Measurements from ENCODE around the gene GPS1.
A peak's percentile ranks its signal among the peaks of the same experiment; 100 is the strongest.

GPS1 gene

GRCh38 chr17:82021107-82021899 lies 30.4 kb upstream of the GPS1 start:
- peaks cover 6% of the 10 kb centered on the region for H3K4me1 ChIP-seq (ENCODE audit: control insufficient read depth, insufficient read depth, low read length, poor library complexity, severe bottlenecking)
- H3K36me3 ChIP-seq (ENCODE audit: control insufficient read depth, insufficient read depth, low read length): peaks cover 9% of the 10 kb centered on the region
- peak overlapping the region; percentile 84 for H3K4me3 ChIP-seq (ENCODE audit: extremely low read depth, insufficient read depth, low read length, poor library complexity, severe bottlenecking)
- H3K27ac ChIP-seq (ENCODE audit: low read depth, low read length, severe bottlenecking): no peak overlapping the region
- H3K9me3 ChIP-seq (ENCODE audit: control insufficient read depth, low read length): no peaks in the 10 kb centered on the region
- 88 to 89% methylated on average over 19 to 21 of the region's 25 CpGs for WGBS, 2 experiments (ENCODE audit: insufficient coverage in 2 of 2)

GRCh38 chr17:82021900-82022309 lies 29.8 kb upstream of the GPS1 start:
- 12 to 24% methylated on average over 8 to 9 of the region's 10 CpGs for WGBS, 2 experiments (ENCODE audit: insufficient coverage in 2 of 2)
- Histone ChIP-seq H3K36me3 (ENCODE audit: control insufficient read depth, insufficient read depth, low read length) (peaks cover 9% of the 10 kb centered on the region), H3K27ac (ENCODE audit: low read depth, low read length, severe bottlenecking) (no peak overlapping the region), H3K9me3 (ENCODE audit: control insufficient read depth, low read length) (no peaks in the 10 kb centered on the region), H3K4me1 (ENCODE audit: control insufficient read depth, insufficient read depth, low read length, poor library complexity, severe bottlenecking) (peaks cover 6% of the 10 kb centered on the region), H3K4me3 (ENCODE audit: extremely low read depth, insufficient read depth, low read length, poor library complexity, severe bottlenecking) (peak overlapping the region; percentile 84)

DNA sequence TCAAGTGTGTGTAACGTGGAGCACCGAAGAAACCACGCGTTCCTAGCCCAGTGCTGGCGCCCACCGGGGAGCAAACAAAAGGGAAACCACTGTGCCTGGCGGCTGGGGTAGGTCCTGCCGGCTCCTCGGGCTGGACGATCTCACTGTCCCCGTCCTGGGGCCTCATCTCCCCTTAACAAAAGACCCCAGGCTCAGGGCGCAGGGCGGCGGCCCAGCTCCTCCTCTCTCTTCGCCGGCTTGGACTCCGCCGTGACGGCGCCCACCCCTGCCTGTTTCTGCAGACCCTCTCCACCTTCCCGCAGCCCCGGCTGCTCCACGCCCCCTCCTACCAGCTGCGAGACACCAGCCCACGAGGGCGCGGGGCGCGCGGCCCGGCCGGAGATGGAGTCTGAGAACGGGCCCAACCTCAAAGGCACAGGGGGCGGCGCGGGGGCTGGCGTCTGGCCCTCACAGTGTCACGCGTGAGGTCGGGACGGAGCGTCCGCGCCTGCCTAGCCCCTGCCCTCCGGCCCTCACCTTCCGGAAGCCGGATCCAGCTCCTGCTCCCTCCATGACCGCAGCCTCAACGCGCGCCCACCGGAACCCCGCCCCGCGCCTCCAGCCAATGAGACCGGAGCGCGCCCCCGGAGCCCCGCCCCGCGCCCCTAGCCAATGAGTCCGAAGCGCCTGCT lies 29.3 kb upstream of the GPS1 start, which contains the start of gene CENPX:
CENPX (minus strand) TSS at position 569 of the 671 bp plus-strand sequence; CDS start at position 552, 17 bp downstream.
- 0% methylated on average over 36 to 63 of the region's 64 CpGs for WGBS, 2 experiments (ENCODE audit: insufficient coverage in 2 of 2)
- peak within 1 kb of the TSS; percentile 84 for H3K4me3 ChIP-seq (ENCODE audit: extremely low read depth, insufficient read depth, low read length, poor library complexity, severe bottlenecking)
- H3K36me3 ChIP-seq (ENCODE audit: control insufficient read depth, insufficient read depth, low read length): peaks cover 8% of the 10 kb centered on the region
- H3K4me1 ChIP-seq (ENCODE audit: control insufficient read depth, insufficient read depth, low read length, poor library complexity, severe bottlenecking): peaks cover 6% of the 10 kb centered on the region
- peak within 1 kb of the TSS; percentile 62 for H3K27ac ChIP-seq (ENCODE audit: low read depth, low read length, severe bottlenecking)
- no peaks in the 10 kb centered on the region for H3K9me3 ChIP-seq (ENCODE audit: control insufficient read depth, low read length)

- H3K27ac ChIP-seq (ENCODE audit: low read depth, low read length, severe bottlenecking): peak within 1 kb of the TSS; percentile 62
- no peaks in the 10 kb centered on the region for H3K9me3 ChIP-seq (ENCODE audit: control insufficient read depth, low read length)
- H3K4me3 ChIP-seq (ENCODE audit: extremely low read depth, insufficient read depth, low read length, poor library complexity, severe bottlenecking): peak within 1 kb of the TSS; percentile 84
- H3K36me3 ChIP-seq (ENCODE audit: control insufficient read depth, insufficient read depth, low read length): peaks cover 6% of the 10 kb centered on the region
- 0% methylated on average over 22 to 26 of the region's 42 CpGs for WGBS, 2 experiments (ENCODE audit: insufficient coverage in 2 of 2)
- H3K4me1 ChIP-seq (ENCODE audit: control insufficient read depth, insufficient read depth, low read length, poor library complexity, severe bottlenecking): peaks cover 6% of the 10 kb centered on the region
Observed at GRCh38 chr17:82022981-82023446, 28.7 kb upstream of the GPS1 start, which contains the start of gene LRRC45. LRRC45 (plus strand) TSS chr17:82023305; CDS start chr17:82023644, 339 bp downstream.

DNA sequence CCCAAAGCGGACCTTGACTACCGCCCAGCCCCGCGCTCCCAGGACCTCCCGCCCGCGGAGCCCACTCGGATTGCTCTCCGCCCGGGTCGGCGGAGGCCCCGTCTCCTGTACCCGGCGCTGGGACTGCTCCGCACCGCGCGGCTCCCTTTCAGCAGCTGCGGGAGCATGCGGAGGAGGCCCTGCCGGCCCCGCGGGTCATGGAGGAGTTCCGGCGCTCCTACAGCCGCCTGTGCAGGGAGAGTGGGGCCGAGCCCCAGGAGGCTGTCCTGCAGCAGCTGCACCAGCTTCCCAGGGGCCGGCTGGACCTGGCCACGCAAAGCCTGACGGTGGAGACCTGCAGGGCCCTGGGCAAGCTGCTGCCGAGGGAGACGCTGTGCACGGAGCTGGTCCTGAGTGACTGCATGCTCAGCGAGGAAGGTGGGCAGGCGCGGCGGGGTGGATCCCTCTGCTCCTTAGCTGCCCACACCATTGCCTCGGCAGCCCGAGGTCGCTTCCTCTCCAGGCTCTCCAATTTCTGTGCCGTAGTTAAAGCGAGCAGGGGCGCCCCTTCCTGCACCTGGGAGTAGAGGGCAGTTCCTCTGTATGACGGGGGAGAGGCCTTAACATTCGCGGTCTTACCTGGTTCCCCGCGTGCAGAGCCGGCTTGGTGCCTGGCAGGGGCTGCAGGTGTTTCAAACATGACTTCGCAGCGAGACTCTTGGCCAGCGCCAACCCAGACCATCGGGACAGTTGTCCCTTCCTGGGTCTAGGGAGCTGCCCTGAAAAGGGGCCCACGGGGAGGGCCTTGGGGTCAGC lies 28.1 kb upstream of the GPS1 start:
- 14 to 16% methylated on average over 40 to 50 of the region's 55 CpGs for WGBS, 2 experiments (ENCODE audit: insufficient coverage in 2 of 2)
- Histone ChIP-seq H3K4me1 (ENCODE audit: control insufficient read depth, insufficient read depth, low read length, poor library complexity, severe bottlenecking) (peaks cover 6% of the 10 kb centered on the region), H3K4me3 (ENCODE audit: extremely low read depth, insufficient read depth, low read length, poor library complexity, severe bottlenecking) (peak overlapping the region; percentile 63), H3K9me3 (ENCODE audit: control insufficient read depth, low read length) (no peaks in the 10 kb centered on the region), H3K27ac (ENCODE audit: low read depth, low read length, severe bottlenecking) (no peak overlapping the region), H3K36me3 (ENCODE audit: control insufficient read depth, insufficient read depth, low read length) (peaks cover under 1% of the 10 kb centered on the region)

DNA sequence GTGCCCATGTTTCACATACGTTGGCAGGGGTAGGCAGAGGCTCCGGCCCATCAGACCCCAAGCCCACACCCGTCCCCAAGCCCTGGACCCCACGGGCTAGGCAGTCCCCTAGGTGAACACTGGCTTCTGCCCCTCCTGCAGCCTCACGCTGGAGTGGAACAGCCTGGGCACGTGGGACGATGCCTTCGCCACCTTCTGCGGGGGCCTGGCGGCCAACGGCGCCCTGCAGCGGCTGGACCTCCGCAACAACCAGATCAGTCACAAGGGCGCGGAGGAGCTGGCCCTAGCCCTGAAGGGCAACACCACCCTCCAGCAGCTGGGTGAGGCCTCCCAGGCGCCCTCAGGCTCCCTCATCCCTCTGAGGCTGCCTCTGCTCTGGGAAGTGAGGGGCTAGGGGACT lies 26.8 kb upstream of the GPS1 start:
- Histone ChIP-seq H3K36me3 (ENCODE audit: control insufficient read depth, insufficient read depth, low read length) (peaks cover 4% of the 10 kb centered on the region), H3K27ac (ENCODE audit: low read depth, low read length, severe bottlenecking) (no peak overlapping the region), H3K4me1 (ENCODE audit: control insufficient read depth, insufficient read depth, low read length, poor library complexity, severe bottlenecking) (peaks cover 6% of the 10 kb centered on the region), H3K4me3 (ENCODE audit: extremely low read depth, insufficient read depth, low read length, poor library complexity, severe bottlenecking) (no peak overlapping the region), H3K9me3 (ENCODE audit: control insufficient read depth, low read length) (no peaks in the 10 kb centered on the region)
- 92 to 96% methylated on average over 16 to 17 of the region's 17 CpGs for WGBS, 2 experiments (ENCODE audit: insufficient coverage in 2 of 2)

DNA sequence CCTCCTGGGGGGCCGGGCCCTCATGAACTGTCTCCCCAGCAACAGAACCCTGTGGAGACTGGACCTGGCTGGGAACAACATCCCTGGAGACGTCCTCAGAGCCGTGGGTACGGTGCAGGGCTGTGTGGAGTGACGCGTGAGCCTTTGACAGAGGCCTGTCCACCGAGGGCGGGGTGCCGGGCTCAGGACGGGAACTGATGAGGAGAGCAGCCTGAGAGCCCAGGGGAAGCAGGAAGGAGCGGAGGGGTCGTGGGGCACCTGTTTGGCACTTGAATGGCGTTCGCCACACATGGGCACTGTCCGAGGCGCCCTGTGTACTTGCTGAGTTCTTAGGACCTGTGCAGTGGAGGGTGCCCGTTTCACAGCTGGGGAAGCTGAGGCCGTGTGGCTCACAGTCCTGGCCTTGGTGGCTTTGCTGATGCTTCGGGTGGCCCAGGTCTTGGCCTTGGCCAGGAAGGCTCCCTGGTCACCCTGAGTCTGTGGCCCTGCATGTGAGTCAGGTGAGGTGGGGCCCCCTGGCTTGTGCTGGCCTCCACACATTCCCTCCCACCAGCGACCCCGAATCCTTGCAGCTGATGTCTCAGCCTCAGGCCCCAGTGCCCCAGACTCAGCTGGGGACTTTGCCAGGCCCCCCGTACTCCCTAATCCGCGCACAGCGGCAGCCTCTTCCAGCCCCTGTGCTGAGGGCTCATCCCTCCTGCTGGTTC lies 26.1 kb upstream of the GPS1 start:
- no peak overlapping the region for H3K4me3 ChIP-seq (ENCODE audit: extremely low read depth, insufficient read depth, low read length, poor library complexity, severe bottlenecking)
- H3K27ac ChIP-seq (ENCODE audit: low read depth, low read length, severe bottlenecking): no peak overlapping the region
- H3K4me1 ChIP-seq (ENCODE audit: control insufficient read depth, insufficient read depth, low read length, poor library complexity, severe bottlenecking): peaks cover 6% of the 10 kb centered on the region
- H3K36me3 ChIP-seq (ENCODE audit: control insufficient read depth, insufficient read depth, low read length): peaks cover 4% of the 10 kb centered on the region
- no peaks in the 10 kb centered on the region for H3K9me3 ChIP-seq (ENCODE audit: control insufficient read depth, low read length)
- 95% methylated on average over 23 to 25 of the region's 25 CpGs for WGBS, 2 experiments (ENCODE audit: insufficient coverage in 2 of 2)

DNA sequence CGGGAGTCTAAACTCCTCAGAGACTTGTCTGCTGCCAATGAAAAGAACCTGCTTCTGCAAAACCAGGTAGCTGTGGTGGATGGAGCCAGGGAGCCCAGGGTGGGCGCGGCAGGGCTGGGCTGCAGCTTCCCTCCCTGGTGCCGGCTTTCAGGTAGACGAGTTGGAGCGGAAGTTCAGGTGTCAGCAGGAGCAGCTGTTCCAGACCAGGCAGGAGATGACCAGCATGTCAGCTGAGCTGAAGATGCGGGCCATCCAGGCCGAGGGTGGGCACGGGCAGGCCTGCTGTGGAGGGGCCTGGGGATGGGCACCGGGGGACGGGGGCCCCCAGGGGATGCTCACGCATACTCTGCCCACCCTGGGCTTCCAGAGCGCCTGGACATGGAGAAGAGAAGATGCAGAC lies 23.5 kb upstream of the GPS1 start:
- Histone ChIP-seq H3K9me3 (ENCODE audit: control insufficient read depth, low read length) (no peaks in the 10 kb centered on the region), H3K27ac (ENCODE audit: low read depth, low read length, severe bottlenecking) (no peak overlapping the region), H3K36me3 (ENCODE audit: control insufficient read depth, insufficient read depth, low read length) (peaks cover 7% of the 10 kb centered on the region), H3K4me3 (ENCODE audit: extremely low read depth, insufficient read depth, low read length, poor library complexity, severe bottlenecking) (no peak overlapping the region), H3K4me1 (ENCODE audit: control insufficient read depth, insufficient read depth, low read length, poor library complexity, severe bottlenecking) (peaks cover 14% of the 10 kb centered on the region)
- 89 to 93% methylated on average over 12 to 13 of the region's 13 CpGs for WGBS, 2 experiments (ENCODE audit: insufficient coverage in 2 of 2)

DNA sequence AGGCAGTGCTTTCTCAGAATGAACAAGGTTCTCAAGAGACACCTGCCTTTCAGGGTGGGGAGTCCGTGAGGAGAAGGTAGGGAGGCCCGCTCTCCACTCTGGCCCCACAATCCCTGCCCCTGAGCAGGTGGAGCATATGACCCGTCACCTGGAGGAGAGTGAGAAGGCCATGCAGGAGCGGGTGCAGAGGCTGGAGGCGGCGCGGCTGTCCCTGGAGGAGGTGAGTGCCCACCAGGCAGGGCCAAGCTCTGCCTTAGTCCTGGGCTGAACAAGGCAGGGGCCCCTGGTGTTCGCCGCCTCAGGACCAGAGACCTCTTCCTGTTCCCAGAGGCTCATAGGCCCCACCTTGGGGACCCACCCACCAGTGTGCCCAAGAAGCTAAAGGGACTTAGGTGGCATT lies 22.7 kb upstream of the GPS1 start:
- Histone ChIP-seq H3K27ac (ENCODE audit: low read depth, low read length, severe bottlenecking) (no peak overlapping the region), H3K36me3 (ENCODE audit: control insufficient read depth, insufficient read depth, low read length) (peaks cover 11% of the 10 kb centered on the region), H3K4me3 (ENCODE audit: extremely low read depth, insufficient read depth, low read length, poor library complexity, severe bottlenecking) (no peak overlapping the region), H3K9me3 (ENCODE audit: control insufficient read depth, low read length) (no peaks in the 10 kb centered on the region), H3K4me1 (ENCODE audit: control insufficient read depth, insufficient read depth, low read length, poor library complexity, severe bottlenecking) (peaks cover 11% of the 10 kb centered on the region)
- 94 to 97% methylated on average over 7 to 9 of the region's 9 CpGs for WGBS, 2 experiments (ENCODE audit: insufficient coverage in 2 of 2)

DNA sequence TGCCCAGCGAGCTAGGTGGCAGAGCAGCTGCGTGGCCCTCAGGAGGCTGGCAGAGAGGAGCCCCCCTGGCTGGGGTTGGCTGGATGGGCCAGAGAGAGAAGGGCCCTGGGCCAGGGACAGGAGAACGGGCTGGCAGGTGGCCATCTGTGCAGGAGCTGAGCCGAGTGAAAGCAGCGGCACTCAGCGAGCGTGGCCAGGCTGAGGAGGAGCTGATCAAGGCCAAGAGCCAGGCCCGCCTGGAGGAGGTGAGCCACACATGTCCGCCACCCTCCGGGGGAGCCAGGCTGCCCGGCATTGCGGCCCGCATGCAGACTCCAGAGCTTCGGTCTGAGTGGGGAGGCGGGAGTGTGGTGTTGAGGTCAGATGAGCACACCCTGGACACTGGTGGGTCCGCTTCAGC lies 22.3 kb upstream of the GPS1 start:
- Histone ChIP-seq H3K4me1 (ENCODE audit: control insufficient read depth, insufficient read depth, low read length, poor library complexity, severe bottlenecking) (peaks cover 8% of the 10 kb centered on the region), H3K36me3 (ENCODE audit: control insufficient read depth, insufficient read depth, low read length) (peaks cover 15% of the 10 kb centered on the region), H3K9me3 (ENCODE audit: control insufficient read depth, low read length) (no peaks in the 10 kb centered on the region), H3K27ac (ENCODE audit: low read depth, low read length, severe bottlenecking) (no peak overlapping the region), H3K4me3 (ENCODE audit: extremely low read depth, insufficient read depth, low read length, poor library complexity, severe bottlenecking) (no peak overlapping the region)
- WGBS, 2 experiments (ENCODE audit: insufficient coverage in 2 of 2): 93 to 97% methylated on average over 15 to 16 of the region's 16 CpGs
